Adipocyte (in vitro differentiated cells): ENCODE data around the gene ESRRA.

Experiments
- DNase-seq: peaks from one replicate; pipeline ENCODE4 v3.0.0-alpha.2; 2015; ENCODE audit warnings: low read depth
- H3K27me3 ChIP-seq: replicated peaks from 2 replicates; pipeline ENCODE4 v1.7.0; 2013; ENCODE audit warnings: mild to moderate bottlenecking, low read length, moderate library complexity; ENCODE audit not compliant: control insufficient read depth, insufficient read depth
- H3K36me3 ChIP-seq: 2 replicates; pipeline ENCODE4 v1.7.0; 2013; ENCODE audit warnings: low read length, mild to moderate bottlenecking, moderate library complexity; ENCODE audit not compliant: control insufficient read depth, insufficient read depth, severe bottlenecking
- H3K4me1 ChIP-seq: 2 replicates; pipeline ENCODE4 v1.7.0; 2013; ENCODE audit warnings: mild to moderate bottlenecking, low read length, moderate library complexity; ENCODE audit not compliant: control insufficient read depth, insufficient read depth
- H3K4me3 ChIP-seq: 2 replicates; pipeline ENCODE4 v1.7.0; 2013; ENCODE audit warnings: mild to moderate bottlenecking, low read length, moderate library complexity
- H3K9ac ChIP-seq: 2 replicates; pipeline ENCODE4 v1.7.0; 2013; ENCODE audit warnings: mild to moderate bottlenecking, low read length, moderate library complexity
- H3K9me3 ChIP-seq: 2 replicates; pipeline ENCODE4 v1.7.0; 2013; ENCODE audit warnings: mild to moderate bottlenecking, low read length, moderate library complexity; ENCODE audit not compliant: control insufficient read depth

Gene ESRRA

GRCh38 chr11:64264371-64264852, 40.9 kb upstream of the ESRRA start:
- Histone ChIP-seq H3K4me3 (no peak overlapping the region), H3K4me1 (peaks cover 21% of the 10 kb centered on the region), H3K9ac (no peak overlapping the region), H3K36me3 (peaks cover 52% of the 10 kb centered on the region), H3K9me3 (no peaks in the 10 kb centered on the region), H3K27me3 (no peaks in the 10 kb centered on the region)
- no peak for DNase-seq

DNA sequence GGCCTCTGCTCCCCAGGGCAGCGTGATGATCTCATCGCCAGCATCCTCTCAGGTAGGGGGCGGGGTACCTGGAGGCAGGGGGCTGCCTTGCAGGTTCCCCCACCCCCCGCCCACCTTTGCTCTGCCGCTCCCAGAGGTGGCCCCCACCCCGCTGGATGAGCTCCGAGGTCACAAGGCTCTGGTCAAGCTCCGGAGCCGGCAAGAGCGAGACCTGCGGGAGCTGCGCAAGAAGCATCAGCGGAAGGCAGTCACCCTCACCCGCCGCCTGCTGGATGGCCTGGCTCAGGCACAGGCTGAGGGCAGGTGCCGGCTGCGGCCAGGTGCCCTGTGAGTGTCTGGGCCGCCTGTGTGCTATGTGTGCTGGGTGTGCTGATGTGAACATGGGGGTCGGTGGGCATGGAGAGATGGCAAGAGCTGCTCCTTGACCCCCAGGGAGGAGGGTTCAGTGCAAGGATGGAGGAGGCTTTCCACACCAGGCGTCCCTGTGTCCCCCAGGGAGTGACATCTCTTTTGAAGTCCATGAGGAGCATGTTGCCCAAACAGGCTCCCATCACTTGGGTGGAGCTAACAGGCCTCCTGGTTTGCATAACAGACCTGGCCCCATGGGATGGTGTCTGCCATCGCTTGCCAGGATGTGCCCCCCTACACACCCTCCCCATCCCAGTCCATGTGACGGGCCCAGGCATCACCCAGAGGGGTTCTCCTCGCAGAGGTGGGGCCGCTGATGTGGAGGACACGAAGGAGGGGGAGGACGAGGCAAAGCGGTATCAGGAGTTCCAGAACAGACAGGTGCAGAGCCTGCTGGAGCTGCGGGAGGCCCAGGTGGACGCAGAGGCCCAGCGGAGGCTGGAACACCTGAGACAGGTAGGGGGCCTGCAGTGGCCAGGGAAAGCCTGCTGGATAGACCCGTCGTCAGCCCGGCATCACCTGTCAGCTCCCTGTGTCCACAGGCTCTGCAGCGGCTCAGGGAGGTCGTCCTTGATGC, 39.9 kb upstream of the ESRRA start:
- Histone ChIP-seq H3K9ac (no peak overlapping the region), H3K4me3 (no peak overlapping the region), H3K9me3 (no peaks in the 10 kb centered on the region), H3K4me1 (peaks cover 21% of the 10 kb centered on the region), H3K27me3 (no peaks in the 10 kb centered on the region), H3K36me3 (peaks cover 44% of the 10 kb centered on the region)
- no peak for DNase-seq

- Histone ChIP-seq H3K4me3 (no peak overlapping the region), H3K9ac (no peak overlapping the region), H3K36me3 (peaks cover 42% of the 10 kb centered on the region), H3K27me3 (no peaks in the 10 kb centered on the region), H3K4me1 (peaks cover 21% of the 10 kb centered on the region), H3K9me3 (no peaks in the 10 kb centered on the region)
- no peak for DNase-seq
Measured at GRCh38 chr11:64266339-64266738, 39.0 kb upstream of the ESRRA start.

DNA sequence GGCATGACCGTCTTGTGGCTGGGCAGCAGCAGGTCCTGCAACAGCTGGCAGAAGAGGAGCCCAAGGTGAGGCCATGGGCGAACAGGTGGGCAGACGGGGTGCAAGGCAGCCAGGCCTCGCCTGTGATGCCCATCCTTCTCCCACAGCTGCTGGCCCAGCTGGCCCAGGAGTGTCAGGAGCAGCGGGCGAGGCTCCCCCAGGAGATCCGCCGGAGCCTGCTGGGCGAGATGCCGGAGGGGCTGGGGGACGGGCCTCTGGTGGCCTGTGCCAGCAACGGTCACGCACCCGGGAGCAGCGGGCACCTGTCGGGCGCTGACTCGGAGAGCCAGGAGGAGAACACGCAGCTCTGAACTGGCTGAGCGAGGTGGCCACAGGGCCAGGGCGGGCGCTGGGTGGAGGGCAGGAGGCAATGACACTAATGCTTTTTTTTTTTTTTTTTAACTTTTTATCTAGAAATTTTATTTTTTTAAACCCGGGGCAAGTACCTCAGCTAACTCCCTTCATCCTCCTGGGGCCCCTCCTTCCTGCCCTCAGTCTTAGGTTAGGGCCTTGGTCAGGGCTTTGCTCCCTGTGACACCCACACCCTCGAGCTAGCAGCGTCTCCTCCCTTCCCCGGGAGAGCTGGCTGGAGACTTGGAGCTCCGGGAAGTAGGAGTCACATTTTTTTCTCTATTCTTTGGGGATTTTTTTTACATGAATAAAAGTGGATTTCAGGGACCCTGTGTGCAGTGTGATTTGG, 37.9 kb upstream of the ESRRA start:
- Histone ChIP-seq H3K27me3 (no peaks in the 10 kb centered on the region), H3K4me1 (peaks cover 29% of the 10 kb centered on the region), H3K4me3 (no peak overlapping the region), H3K9ac (peak overlapping the region; percentile 99), H3K36me3 (peaks cover 32% of the 10 kb centered on the region), H3K9me3 (no peaks in the 10 kb centered on the region)
- no peak for DNase-seq

DNA sequence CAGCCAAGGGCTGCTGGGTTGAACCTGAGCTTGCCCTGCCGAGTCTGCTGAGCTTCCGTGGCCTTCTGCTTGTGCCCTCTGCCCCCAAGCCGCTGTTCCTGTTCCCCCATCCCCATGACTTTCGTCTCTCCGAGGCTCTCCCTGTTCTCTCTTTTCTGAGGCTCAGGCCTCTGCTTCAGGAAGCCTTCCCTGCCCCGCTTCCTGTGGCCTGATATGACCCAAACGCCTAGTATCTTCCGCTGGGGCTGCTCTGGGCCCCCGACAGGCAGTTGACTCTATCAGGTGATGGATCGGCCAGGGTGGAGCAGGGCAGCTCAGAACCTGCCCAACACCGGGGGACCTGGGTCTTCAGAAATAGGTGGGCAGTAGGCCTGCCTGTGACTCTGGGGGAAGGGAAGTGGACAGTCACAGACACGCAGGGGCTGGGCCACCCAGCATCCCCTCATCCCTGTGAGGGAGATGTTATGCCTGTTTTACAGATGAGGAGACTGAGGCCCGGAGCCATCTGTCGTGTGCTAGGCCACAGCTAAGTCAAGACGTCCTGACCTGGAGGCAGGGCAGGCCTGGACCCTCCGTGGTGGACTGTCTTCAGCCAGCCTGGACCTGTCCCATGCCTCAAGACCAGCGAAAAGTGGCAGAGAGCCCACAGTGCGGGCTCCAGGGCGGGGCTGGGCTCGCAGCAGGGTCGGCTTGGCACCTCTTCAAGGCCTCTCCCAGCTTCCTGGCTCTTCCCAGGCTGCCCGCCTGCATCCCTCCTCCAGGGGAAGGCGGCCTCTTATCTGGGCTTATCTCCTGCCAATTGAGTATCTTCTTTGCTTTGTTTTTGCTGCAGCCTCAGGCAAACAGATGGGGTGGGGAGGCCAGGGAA, 37.1 kb upstream of the ESRRA start:
- H3K9ac ChIP-seq = peak overlapping the region; percentile 99
- peak; percentile 39 for DNase-seq
- H3K27me3 ChIP-seq = no peaks in the 10 kb centered on the region
- no peaks in the 10 kb centered on the region for H3K9me3 ChIP-seq
- peak overlapping the region; percentile 89 for H3K4me3 ChIP-seq
- H3K36me3 ChIP-seq = peaks cover 23% of the 10 kb centered on the region
- H3K4me1 ChIP-seq = peaks cover 31% of the 10 kb centered on the region

DNA sequence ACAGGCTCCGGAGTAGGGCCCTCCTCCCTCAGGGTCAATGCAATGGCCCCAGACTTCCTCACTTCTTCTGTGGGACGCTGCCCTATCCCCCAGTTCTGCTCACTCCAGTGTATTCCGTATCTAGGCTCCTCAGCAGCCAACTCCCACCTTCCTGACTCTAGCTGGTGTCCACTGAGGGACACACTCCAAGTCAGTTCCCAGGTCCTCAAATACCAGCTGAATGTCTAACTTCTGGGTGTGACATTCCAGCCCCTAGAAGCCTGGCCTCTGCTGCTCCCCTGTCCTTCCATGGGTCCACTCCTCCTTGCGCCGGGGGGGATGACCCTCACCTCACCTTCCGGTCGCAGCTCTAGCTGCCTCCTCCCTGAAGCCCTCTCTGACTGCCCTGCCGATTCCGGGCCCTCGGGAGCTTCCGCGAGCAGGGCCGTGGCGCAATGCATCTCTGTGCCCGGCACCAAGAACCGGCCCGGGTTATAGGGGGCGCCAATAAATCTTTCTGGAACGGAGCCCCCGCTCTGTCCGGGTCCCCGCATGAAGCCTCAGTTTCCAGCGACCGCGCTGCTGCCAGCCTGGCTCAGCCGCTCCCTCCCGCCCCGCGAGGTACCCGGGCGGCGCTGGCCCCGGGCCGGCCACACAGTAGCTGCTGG, 36.3 kb upstream of the ESRRA start:
- Histone ChIP-seq H3K27me3 (no peaks in the 10 kb centered on the region), H3K36me3 (peaks cover 16% of the 10 kb centered on the region), H3K9ac (peak overlapping the region; percentile 99), H3K4me1 (peaks cover 31% of the 10 kb centered on the region), H3K9me3 (no peaks in the 10 kb centered on the region), H3K4me3 (peak overlapping the region; percentile 89)
- DNase-seq = peak; percentile 73

DNA sequence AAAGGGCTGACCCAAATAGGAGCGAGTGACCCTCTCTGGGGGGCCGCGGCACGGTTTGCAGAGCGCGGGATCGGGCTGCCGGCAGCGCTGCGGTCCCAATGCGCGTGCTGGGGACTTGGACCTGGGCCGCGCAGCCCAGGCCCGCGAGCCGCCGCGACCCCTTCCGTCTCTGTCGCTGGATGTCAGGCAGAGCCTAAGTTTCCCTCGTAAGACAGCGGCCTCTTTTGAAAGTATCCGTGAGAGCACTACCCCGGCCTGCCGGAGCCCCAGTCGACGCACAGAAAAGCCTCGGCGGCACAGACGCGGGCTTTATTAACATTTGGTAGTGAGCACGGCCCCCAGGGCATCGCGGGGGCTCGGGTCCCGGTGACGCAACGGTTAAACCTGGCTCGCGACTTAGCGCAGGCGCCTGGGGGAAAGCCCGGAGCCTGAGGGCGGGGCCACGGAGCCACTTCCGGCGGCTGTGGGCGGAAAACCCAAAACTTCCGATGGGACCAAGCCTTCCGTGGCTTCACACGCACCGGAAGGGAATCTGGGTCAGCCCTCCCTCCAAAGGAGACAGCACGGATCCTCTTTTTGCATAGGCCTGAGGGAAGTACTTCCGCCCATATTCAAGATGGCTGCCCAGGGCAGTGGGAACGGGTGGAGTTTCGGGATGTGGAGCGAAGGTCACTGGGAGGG, 35.6 kb upstream of the ESRRA start:
- DNase-seq = peak; percentile 100
- Histone ChIP-seq H3K9me3 (no peaks in the 10 kb centered on the region), H3K4me1 (peaks cover 31% of the 10 kb centered on the region), H3K4me3 (peak overlapping the region; percentile 97), H3K9ac (peak overlapping the region; percentile 99), H3K27me3 (no peaks in the 10 kb centered on the region), H3K36me3 (peaks cover 15% of the 10 kb centered on the region)

GRCh38 chr11:64275031-64275800, 30.1 kb upstream of the ESRRA start:
- DNase-seq = no peak

GRCh38 chr11:64275841-64276240, 29.5 kb upstream of the ESRRA start:
- Histone ChIP-seq H3K9me3 (no peaks in the 10 kb centered on the region), H3K27me3 (no peaks in the 10 kb centered on the region), H3K4me3 (no peak overlapping the region), H3K9ac (no peak overlapping the region), H3K36me3 (peaks cover 18% of the 10 kb centered on the region), H3K4me1 (peaks cover 10% of the 10 kb centered on the region)
- DNase-seq = no peak

More at GRCh38 chr11:64275031-64275800, 30.1 kb upstream of the ESRRA start:
- H3K27me3 ChIP-seq = no peaks in the 10 kb centered on the region
- no peak overlapping the region for H3K9ac ChIP-seq
- peaks cover 10% of the 10 kb centered on the region for H3K4me1 ChIP-seq
- H3K4me3 ChIP-seq = no peak overlapping the region
- H3K36me3 ChIP-seq = peaks cover 18% of the 10 kb centered on the region
- no peaks in the 10 kb centered on the region for H3K9me3 ChIP-seq
